ENCODE data around the gene TNFRSF14. TPM values are rescaled to one million over a fixed set of nuclear protein-coding genes. Genes with fewer than 3 reads are reported as not detected.

Gene TNFRSF14
- total and polyA plus RNA-seq, 2 donors (not counting 1 experiment from before 2014, with no cell fraction given), result 239 to 427 TPM

DNA sequence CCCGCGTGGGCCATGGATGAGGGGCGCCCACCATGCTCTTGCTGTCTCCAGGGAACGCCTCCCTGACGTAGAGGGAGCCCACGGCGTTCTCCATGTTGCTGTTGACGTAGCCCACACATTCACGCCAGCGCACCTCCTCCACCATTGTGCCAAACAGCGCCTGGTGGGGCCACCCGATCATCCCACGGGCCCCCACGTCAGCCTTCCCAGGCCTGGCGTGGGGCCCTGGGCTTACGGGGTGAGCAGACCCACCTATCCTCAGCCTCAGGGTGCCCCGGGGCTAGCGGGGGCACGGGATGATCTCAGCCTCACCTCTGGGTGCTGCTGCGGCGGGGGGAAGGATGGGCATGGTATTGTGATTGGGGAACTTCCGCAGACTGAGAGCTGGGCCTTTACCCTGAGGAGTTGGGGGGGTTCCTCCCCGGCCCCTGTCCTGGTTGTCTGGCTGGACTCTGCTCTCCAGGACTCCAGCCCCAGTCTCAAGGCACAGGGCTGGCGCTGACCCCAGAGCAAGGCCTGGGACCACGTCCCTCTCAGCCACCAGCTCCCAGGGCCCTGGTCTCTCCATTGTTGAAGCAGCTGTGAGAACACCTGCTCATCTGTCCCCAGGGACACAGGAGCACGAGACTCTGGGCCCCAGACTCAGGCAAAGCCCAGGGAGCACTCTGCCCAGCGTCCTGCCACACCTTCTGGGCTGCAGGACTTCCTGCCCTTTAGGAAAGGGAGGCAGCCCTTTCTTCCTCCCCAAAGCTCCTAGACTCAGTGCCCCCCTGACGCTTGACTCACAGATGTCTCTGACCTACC is 40.6 kb downstream of the TNFRSF14 start:
- H3K9me3 ChIP-seq (ENCODE audit: control extremely low read depth in 1 of 3, control insufficient read depth in 2 of 3, insufficient read depth in 1 of 3, low read length in 2 of 3), result peaks cover 2 to 8% (median 5%) of the 10 kb centered on the region in 3 donors
- Mint-ChIP-seq H3K27me3 (peaks cover 13% of the 10 kb centered on the region), H3K9me3 (ENCODE audit: insufficient read depth) (peaks cover 2% of the 10 kb centered on the region), H3K4me1 (no peaks in the 10 kb centered on the region), H3K27ac (no peak overlapping the region), H3K4me3 (no peak overlapping the region)
- H3K27me3 ChIP-seq (replicated peaks in 1 of 4; ENCODE audit: control extremely low read depth in 1 of 4, control insufficient read depth in 3 of 4, insufficient read depth in 4 of 4, low read length in 3 of 4), result peaks cover 0 to 19% (median 1%) of the 10 kb centered on the region in 4 experiments
- no peak overlapping the region for H3K9ac ChIP-seq (ENCODE audit: low read length)
- peaks cover 0 to 4% of the 10 kb centered on the region in 2 donors for H3K4me1 ChIP-seq (ENCODE audit: control insufficient read depth in 2 of 2, insufficient read depth in 2 of 2, low read length in 2 of 2)
- intact Hi-C loops (cut with micrococcal nuclease), result no loop called here
- H3K4me2 ChIP-seq (replicated peaks; ENCODE audit: low read depth, low read length, poor library complexity, severe bottlenecking), result no peak overlapping the region
- WGBS (ENCODE audit: insufficient coverage), result 81% methylated on average over 25 of the region's 28 CpGs
- no peak overlapping the region for H3K4me3 ChIP-seq (ENCODE audit: control extremely low read depth in 1 of 5, extremely low read depth in 1 of 5, insufficient read depth in 1 of 5, low read depth in 2 of 5, low read length in 4 of 5)
- DNase-seq (peak; percentile 12), ATAC-seq (ENCODE audit: low read depth) (no peak)
- H4K20me1 ChIP-seq (ENCODE audit: control insufficient read depth, insufficient read depth, low read length, poor library complexity, severe bottlenecking), result no peaks in the 10 kb centered on the region
- ChIA-PET CTCF (interaction anchor here (0.8 to 1.2 kb wide), 2 partner anchors 11 to 41 kb away, joined by 3 read pairs; partner anchors contain the start of gene TNFRSF14), POLR2A (no interaction called here)
- H3K27ac ChIP-seq (ENCODE audit: low read length in 2 of 2), result no peak overlapping the region
- no peak overlapping the region for H2AFZ ChIP-seq (ENCODE audit: insufficient read depth, low read depth, low read length, poor library complexity, severe bottlenecking)
- H3K36me3 ChIP-seq (replicated peaks in 1 of 2; ENCODE audit: control extremely low read depth in 1 of 2, control insufficient read depth in 1 of 2, extremely low read depth in 1 of 2, insufficient read depth in 2 of 2, low read length in 1 of 2), result no peaks in the 10 kb centered on the region
- TF ChIP-seq EZH2 (IDR thresholded peaks at IDR 0.05; ENCODE audit: borderline replicate concordance, insufficient read depth, low read depth, low read length, poor library complexity, severe bottlenecking), result no peak
- TF ChIP-seq, protein P1, sequence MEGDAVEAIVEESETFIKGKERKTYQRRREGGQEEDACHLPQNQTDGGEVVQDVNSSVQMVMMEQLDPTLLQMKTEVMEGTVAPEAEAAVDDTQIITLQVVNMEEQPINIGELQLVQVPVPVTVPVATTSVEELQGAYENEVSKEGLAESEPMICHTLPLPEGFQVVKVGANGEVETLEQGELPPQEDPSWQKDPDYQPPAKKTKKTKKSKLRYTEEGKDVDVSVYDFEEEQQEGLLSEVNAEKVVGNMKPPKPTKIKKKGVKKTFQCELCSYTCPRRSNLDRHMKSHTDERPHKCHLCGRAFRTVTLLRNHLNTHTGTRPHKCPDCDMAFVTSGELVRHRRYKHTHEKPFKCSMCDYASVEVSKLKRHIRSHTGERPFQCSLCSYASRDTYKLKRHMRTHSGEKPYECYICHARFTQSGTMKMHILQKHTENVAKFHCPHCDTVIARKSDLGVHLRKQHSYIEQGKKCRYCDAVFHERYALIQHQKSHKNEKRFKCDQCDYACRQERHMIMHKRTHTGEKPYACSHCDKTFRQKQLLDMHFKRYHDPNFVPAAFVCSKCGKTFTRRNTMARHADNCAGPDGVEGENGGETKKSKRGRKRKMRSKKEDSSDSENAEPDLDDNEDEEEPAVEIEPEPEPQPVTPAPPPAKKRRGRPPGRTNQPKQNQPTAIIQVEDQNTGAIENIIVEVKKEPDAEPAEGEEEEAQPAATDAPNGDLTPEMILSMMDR (IDR thresholded peaks at IDR 0.05), result no peak
- no peaks in the 10 kb centered on the region for H3K79me2 ChIP-seq (ENCODE audit: control insufficient read depth, insufficient read depth, low read length)

Measured in B cell (primary cell).